Chondrocyte (in vitro differentiated cells): ENCODE data around the gene TNRC6A. TPM values are rescaled to one million over a fixed set of nuclear protein-coding genes. Genes with fewer than 3 reads are reported as not detected.

Experiments used
- DNase-seq: peaks from one replicate; pipeline ENCODE4 v3.0.0; 2021; ENCODE audit warnings: mixed read lengths, low spot score
- H3K27ac Mint-ChIP-seq: one replicate; pipeline ENCODE4 v1.8.0; 2021; ENCODE audit warnings: mild to moderate bottlenecking, moderate library complexity, mixed read lengths; ENCODE audit not compliant: unreplicated experiment
- H3K27me3 Mint-ChIP-seq: 2 replicates; pipeline ENCODE4 v1.8.0; 2021; ENCODE audit warnings: low read depth, mixed read lengths
- H3K36me3 Mint-ChIP-seq: 2 replicates; pipeline ENCODE4 v1.8.0; 2021; ENCODE audit warnings: low read depth, mixed read lengths
- H3K4me1 Mint-ChIP-seq: 2 replicates; pipeline ENCODE4 v1.8.0; 2021; ENCODE audit warnings: low read depth, mild to moderate bottlenecking, mixed read lengths
- H3K4me3 Mint-ChIP-seq: one replicate; pipeline ENCODE4 v1.8.0; 2021; ENCODE audit warnings: mild to moderate bottlenecking, moderate library complexity, mixed read lengths; ENCODE audit not compliant: unreplicated experiment
- H3K9me3 Mint-ChIP-seq: 2 replicates; pipeline ENCODE4 v1.8.0; 2021; ENCODE audit warnings: low read depth, mixed read lengths
- CTCF ChIP-seq: fragments of 200-600 bp; sonication (generic); IDR thresholded peaks from 2 replicates; pipeline ENCODE4 v1.5.0; 2021; ENCODE audit warnings: antibody characterized with exemption, mild to moderate bottlenecking, moderate library complexity
- total RNA-seq: library from RNA; stranded (reverse); gene quantifications from 3 replicates; pipeline ENCODE4 v1.2.1, GENCODE V29; 2021

TNRC6A gene
- total RNA-seq, 1 donor from 2014 or later = 42.8 TPM

GRCh38 chr16:24836836-24837235 is 107.4 kb downstream of the TNRC6A start:
- no peaks in the 10 kb centered on the region for H3K36me3 Mint-ChIP-seq
- no peak for DNase-seq
- H3K9me3 Mint-ChIP-seq = no peaks in the 10 kb centered on the region
- H3K4me3 Mint-ChIP-seq = no peak overlapping the region
- peaks cover 8% of the 10 kb centered on the region for H3K4me1 Mint-ChIP-seq
- TF ChIP-seq CTCF = no peak
- H3K27me3 Mint-ChIP-seq = no peaks in the 10 kb centered on the region
- H3K27ac Mint-ChIP-seq = no peak overlapping the region

- no peak overlapping the region for H3K4me3 Mint-ChIP-seq
- TF ChIP-seq CTCF = no peak
- no peak overlapping the region for H3K27ac Mint-ChIP-seq
- no peaks in the 10 kb centered on the region for H3K9me3 Mint-ChIP-seq
- no peaks in the 10 kb centered on the region for H3K36me3 Mint-ChIP-seq
- no peak for DNase-seq
- H3K27me3 Mint-ChIP-seq = no peaks in the 10 kb centered on the region
- H3K4me1 Mint-ChIP-seq = peaks cover 8% of the 10 kb centered on the region
These were observed 108.5 kb downstream of the TNRC6A start for GRCh38 chr16:24837969-24838368.

- DNase-seq = no peak
- no peaks in the 10 kb centered on the region for H3K27me3 Mint-ChIP-seq
- no peak for TF ChIP-seq CTCF
- no peaks in the 10 kb centered on the region for H3K36me3 Mint-ChIP-seq
- no peaks in the 10 kb centered on the region for H3K9me3 Mint-ChIP-seq
- peak overlapping the region; percentile 59 for H3K4me3 Mint-ChIP-seq
- H3K4me1 Mint-ChIP-seq = peaks cover 8% of the 10 kb centered on the region
- H3K27ac Mint-ChIP-seq = peak overlapping the region; percentile 96
These were observed 109.3 kb downstream of the TNRC6A start for GRCh38 chr16:24838554-24839266.

GRCh38 chr16:24839347-24839972 is 110.0 kb downstream of the TNRC6A start:
- no peaks in the 10 kb centered on the region for H3K9me3 Mint-ChIP-seq
- peak overlapping the region; percentile 96 for H3K27ac Mint-ChIP-seq
- no peak for DNase-seq
- TF ChIP-seq CTCF = no peak
- peaks cover 8% of the 10 kb centered on the region for H3K4me1 Mint-ChIP-seq
- H3K4me3 Mint-ChIP-seq = no peak overlapping the region
- no peaks in the 10 kb centered on the region for H3K27me3 Mint-ChIP-seq
- no peaks in the 10 kb centered on the region for H3K36me3 Mint-ChIP-seq

GRCh38 chr16:24841291-24841690 is 111.8 kb downstream of the TNRC6A start:
- Mint-ChIP-seq H3K36me3 (no peaks in the 10 kb centered on the region), H3K4me1 (peaks cover 8% of the 10 kb centered on the region), H3K27ac (no peak overlapping the region), H3K27me3 (peaks cover 1% of the 10 kb centered on the region), H3K9me3 (no peaks in the 10 kb centered on the region), H3K4me3 (no peak overlapping the region)
- TF ChIP-seq CTCF = no peak
- DNase-seq = no peak
